ENCODE data around the gene NFKBIB.
A peak's percentile ranks its signal among the peaks of the same experiment; 100 is the strongest.

DNA sequence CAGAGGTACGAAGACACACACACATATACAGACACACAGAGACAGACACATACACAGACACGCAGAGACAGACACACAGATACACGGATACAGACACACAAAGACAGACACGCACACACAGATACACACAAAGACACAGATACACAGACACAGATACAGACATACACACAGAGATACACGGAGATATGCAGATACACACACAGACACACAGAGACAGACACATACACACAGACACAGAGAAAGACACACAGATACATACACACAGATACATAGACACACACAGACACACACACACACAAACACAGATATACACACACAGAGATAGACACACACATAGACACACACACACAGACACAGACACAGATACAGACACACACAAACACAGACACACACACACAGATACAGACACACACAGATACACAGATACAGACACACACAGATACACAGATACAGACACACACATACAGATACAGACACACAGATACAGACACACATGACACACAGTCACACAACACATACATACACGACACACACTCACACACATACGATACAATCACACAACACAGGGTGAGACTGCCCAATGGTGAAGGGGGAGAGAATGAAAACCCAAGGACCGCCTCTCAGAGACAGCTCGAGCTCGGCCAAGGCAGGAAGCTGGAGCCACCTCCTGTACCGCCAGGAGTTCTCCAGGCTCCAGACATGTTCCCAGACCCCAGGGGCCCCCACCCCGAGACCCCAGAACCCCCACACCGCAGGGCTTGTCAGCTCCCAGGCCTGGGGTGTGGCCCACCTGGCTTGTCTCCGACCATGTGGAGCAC, 21.0 kb downstream of the NFKBIB start:
- TF ChIP-seq NFRKB (IDR thresholded peaks at IDR 0.05) (no peak), CTCF (CRISPR knock-in tag; IDR thresholded peaks at IDR 0.05) (no peak), CENPX (CRISPR knock-in tag; IDR thresholded peaks at IDR 0.05) (no peak), POLR2A (IDR thresholded peaks at IDR 0.05; ENCODE audit: insufficient read depth in 1 of 2, low read depth in 2 of 2, low read length in 2 of 2) (peak in 1 of 2 experiments; percentile 33; a peak in 1 of 4 replicates), BRCA1 (CRISPR knock-in tag; IDR thresholded peaks at IDR 0.05) (no peak)
- TF ChIP-seq, protein P1, sequence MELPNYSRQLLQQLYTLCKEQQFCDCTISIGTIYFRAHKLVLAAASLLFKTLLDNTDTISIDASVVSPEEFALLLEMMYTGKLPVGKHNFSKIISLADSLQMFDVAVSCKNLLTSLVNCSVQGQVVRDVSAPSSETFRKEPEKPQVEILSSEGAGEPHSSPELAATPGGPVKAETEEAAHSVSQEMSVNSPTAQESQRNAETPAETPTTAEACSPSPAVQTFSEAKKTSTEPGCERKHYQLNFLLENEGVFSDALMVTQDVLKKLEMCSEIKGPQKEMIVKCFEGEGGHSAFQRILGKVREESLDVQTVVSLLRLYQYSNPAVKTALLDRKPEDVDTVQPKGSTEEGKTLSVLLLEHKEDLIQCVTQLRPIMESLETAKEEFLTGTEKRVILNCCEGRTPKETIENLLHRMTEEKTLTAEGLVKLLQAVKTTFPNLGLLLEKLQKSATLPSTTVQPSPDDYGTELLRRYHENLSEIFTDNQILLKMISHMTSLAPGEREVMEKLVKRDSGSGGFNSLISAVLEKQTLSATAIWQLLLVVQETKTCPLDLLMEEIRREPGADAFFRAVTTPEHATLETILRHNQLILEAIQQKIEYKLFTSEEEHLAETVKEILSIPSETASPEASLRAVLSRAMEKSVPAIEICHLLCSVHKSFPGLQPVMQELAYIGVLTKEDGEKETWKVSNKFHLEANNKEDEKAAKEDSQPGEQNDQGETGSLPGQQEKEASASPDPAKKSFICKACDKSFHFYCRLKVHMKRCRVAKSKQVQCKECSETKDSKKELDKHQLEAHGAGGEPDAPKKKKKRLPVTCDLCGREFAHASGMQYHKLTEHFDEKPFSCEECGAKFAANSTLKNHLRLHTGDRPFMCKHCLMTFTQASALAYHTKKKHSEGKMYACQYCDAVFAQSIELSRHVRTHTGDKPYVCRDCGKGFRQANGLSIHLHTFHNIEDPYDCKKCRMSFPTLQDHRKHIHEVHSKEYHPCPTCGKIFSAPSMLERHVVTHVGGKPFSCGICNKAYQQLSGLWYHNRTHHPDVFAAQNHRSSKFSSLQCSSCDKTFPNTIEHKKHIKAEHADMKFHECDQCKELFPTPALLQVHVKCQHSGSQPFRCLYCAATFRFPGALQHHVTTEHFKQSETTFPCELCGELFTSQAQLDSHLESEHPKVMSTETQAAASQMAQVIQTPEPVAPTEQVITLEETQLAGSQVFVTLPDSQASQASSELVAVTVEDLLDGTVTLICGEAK (IDR thresholded peaks at IDR 0.05): no peak
- TF ChIP-seq, protein P1 (CRISPR knock-in tag; IDR thresholded peaks at IDR 0.05): no peak
- TF ChIP-seq, protein P2, sequence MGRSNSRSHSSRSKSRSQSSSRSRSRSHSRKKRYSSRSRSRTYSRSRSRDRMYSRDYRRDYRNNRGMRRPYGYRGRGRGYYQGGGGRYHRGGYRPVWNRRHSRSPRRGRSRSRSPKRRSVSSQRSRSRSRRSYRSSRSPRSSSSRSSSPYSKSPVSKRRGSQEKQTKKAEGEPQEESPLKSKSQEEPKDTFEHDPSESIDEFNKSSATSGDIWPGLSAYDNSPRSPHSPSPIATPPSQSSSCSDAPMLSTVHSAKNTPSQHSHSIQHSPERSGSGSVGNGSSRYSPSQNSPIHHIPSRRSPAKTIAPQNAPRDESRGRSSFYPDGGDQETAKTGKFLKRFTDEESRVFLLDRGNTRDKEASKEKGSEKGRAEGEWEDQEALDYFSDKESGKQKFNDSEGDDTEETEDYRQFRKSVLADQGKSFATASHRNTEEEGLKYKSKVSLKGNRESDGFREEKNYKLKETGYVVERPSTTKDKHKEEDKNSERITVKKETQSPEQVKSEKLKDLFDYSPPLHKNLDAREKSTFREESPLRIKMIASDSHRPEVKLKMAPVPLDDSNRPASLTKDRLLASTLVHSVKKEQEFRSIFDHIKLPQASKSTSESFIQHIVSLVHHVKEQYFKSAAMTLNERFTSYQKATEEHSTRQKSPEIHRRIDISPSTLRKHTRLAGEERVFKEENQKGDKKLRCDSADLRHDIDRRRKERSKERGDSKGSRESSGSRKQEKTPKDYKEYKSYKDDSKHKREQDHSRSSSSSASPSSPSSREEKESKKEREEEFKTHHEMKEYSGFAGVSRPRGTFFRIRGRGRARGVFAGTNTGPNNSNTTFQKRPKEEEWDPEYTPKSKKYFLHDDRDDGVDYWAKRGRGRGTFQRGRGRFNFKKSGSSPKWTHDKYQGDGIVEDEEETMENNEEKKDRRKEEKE (IDR thresholded peaks at IDR 0.05): no peak
